HEK293 (cell line): ENCODE data around the gene TRMT1.
A peak's percentile ranks its signal among the peaks of the same experiment; 100 is the strongest.

Experiments used
- CTCF ChIA-PET: fragments of 350-600 bp; formaldehyde crosslinking; extraction: SDS; loops from one replicate; lab custom pipeline; 2021; ENCODE audit warnings: antibody characterized with exemption; lab: Yijun Ruan, JAX
- POLR2A ChIA-PET: fragments of 300-600 bp; formaldehyde crosslinking; extraction: SDS; loops from one replicate; lab custom pipeline; 2020; ENCODE audit warnings: antibody characterized with exemption, inconsistent platforms; lab: Yijun Ruan, JAX
- H3K27ac ChIP-seq: fragments of 200-500 bp; sonication (Bioruptor generic); 2 replicates; pipeline ENCODE4 v1.5.1; 2014; ENCODE audit warnings: low read depth, low read length, control low read depth, inconsistent platforms; ENCODE audit errors: extremely low read depth
- H3K36me3 ChIP-seq, 2 experiments: fragments of 200-500 bp in 1 of 2; sonication (Bioruptor generic) in 1 of 2; 1 replicate in 1 of 2; 2 replicates in 1 of 2; pipeline ENCODE4 v1.5.1; 2014 to 2017; ENCODE audit warnings: inconsistent platforms in 2 of 2, low read length in 2 of 2; ENCODE audit not compliant: control insufficient read depth in 2 of 2, insufficient read depth in 1 of 2
- H3K4me1 ChIP-seq: fragments of 200-500 bp; sonication (Bioruptor generic); 2 replicates; pipeline ENCODE4 v1.5.1; 2014; ENCODE audit warnings: mild to moderate bottlenecking, low read length, inconsistent platforms; ENCODE audit not compliant: control insufficient read depth, insufficient read depth
- H3K4me3 ChIP-seq: 2 replicates; pipeline ENCODE4 v1.5.1; 2011; ENCODE audit warnings: low read depth, mild to moderate bottlenecking, control low read depth, low read length, moderate library complexity
- H3K9me3 ChIP-seq: fragments of 200-500 bp; sonication (Bioruptor generic); 2 replicates; pipeline ENCODE4 v1.5.1; 2014; ENCODE audit warnings: low read depth, low read length, inconsistent platforms; ENCODE audit not compliant: control insufficient read depth, insufficient read depth
- EGR2 ChIP-seq: fragments of 450-650 bp; formaldehyde crosslinking; IDR thresholded peaks from 2 replicates; pipeline ENCODE4 v1.5.1; 2016; ENCODE audit warnings: low read depth, missing biosample characterization, missing genetic modification characterization
- GLI2 ChIP-seq: fragments of 450-650 bp; formaldehyde crosslinking; IDR thresholded peaks from 2 replicates; pipeline ENCODE4; 2017; ENCODE audit warnings: missing biosample characterization, missing genetic modification characterization, low read depth, borderline replicate concordance
- GLIS1 ChIP-seq: fragments of 450-650 bp; formaldehyde crosslinking; IDR thresholded peaks from 2 replicates; pipeline ENCODE4 v1.5.1; 2016; ENCODE audit warnings: missing biosample characterization, missing genetic modification characterization
- KLF1 ChIP-seq: fragments of 450-650 bp; formaldehyde crosslinking; IDR thresholded peaks from 2 replicates; pipeline ENCODE4 v1.5.1; 2016; ENCODE audit warnings: missing biosample characterization, missing genetic modification characterization
- KLF10 ChIP-seq: fragments of 450-650 bp; IDR thresholded peaks from 2 replicates; pipeline ENCODE4 v1.5.1; 2018; ENCODE audit warnings: missing biosample characterization, mild to moderate bottlenecking, missing genetic modification characterization
- KLF17 ChIP-seq: fragments of 450-650 bp; formaldehyde crosslinking; IDR thresholded peaks from 2 replicates; pipeline ENCODE4 v1.5.1; 2016; ENCODE audit warnings: missing biosample characterization, missing genetic modification characterization
- SP2 ChIP-seq: fragments of 450-650 bp; formaldehyde crosslinking; IDR thresholded peaks from 2 replicates; pipeline ENCODE4 v1.5.1; 2016; ENCODE audit warnings: missing biosample characterization, missing genetic modification characterization
- WT1 ChIP-seq: fragments of 450-650 bp; formaldehyde crosslinking; IDR thresholded peaks from 2 replicates; pipeline ENCODE4 v1.5.1; 2016; ENCODE audit warnings: missing biosample characterization, missing genetic modification characterization
- ZBTB10 ChIP-seq: fragments of 450-650 bp; formaldehyde crosslinking; IDR thresholded peaks from 2 replicates; pipeline ENCODE4 v1.5.1; 2016; ENCODE audit warnings: missing biosample characterization, missing genetic modification characterization
- ZBTB48 ChIP-seq: fragments of 450-650 bp; formaldehyde crosslinking; IDR thresholded peaks from 2 replicates; pipeline ENCODE4 v1.5.1; 2016; ENCODE audit warnings: missing biosample characterization, missing genetic modification characterization
- ZFP69B ChIP-seq: fragments of 450-650 bp; formaldehyde crosslinking; IDR thresholded peaks from 2 replicates; pipeline ENCODE4 v1.5.1; 2016; ENCODE audit warnings: missing biosample characterization, missing genetic modification characterization
- ZNF221 ChIP-seq: fragments of 450-650 bp; formaldehyde crosslinking; IDR thresholded peaks from 2 replicates; pipeline ENCODE4 v1.5.1; 2017; ENCODE audit warnings: missing biosample characterization, missing genetic modification characterization, borderline replicate concordance
- ZNF266 ChIP-seq: fragments of 450-650 bp; formaldehyde crosslinking; IDR thresholded peaks from 2 replicates; pipeline ENCODE4 v1.5.1; 2016; ENCODE audit warnings: missing biosample characterization, missing genetic modification characterization, low read depth
- ZNF292 ChIP-seq: fragments of 450-650 bp; formaldehyde crosslinking; IDR thresholded peaks from 2 replicates; pipeline ENCODE4 v1.5.1; 2016; ENCODE audit warnings: low read depth, missing biosample characterization, missing genetic modification characterization, borderline replicate concordance
- ZNF398 ChIP-seq: fragments of 450-650 bp; formaldehyde crosslinking; IDR thresholded peaks from 2 replicates; pipeline ENCODE4 v1.5.1; 2017; ENCODE audit warnings: missing biosample characterization, missing genetic modification characterization
- ZNF426 ChIP-seq: fragments of 450-650 bp; formaldehyde crosslinking; IDR thresholded peaks from 2 replicates; pipeline ENCODE4 v1.5.1; 2017; ENCODE audit warnings: missing biosample characterization, missing genetic modification characterization, mild to moderate bottlenecking, inconsistent platforms, moderate library complexity
- ZNF488 ChIP-seq: fragments of 450-650 bp; formaldehyde crosslinking; IDR thresholded peaks from 2 replicates; pipeline ENCODE4 v1.5.1; 2016; ENCODE audit warnings: missing biosample characterization, missing genetic modification characterization
- ZNF530 ChIP-seq: fragments of 450-650 bp; formaldehyde crosslinking; IDR thresholded peaks from 2 replicates; pipeline ENCODE4 v1.5.1; 2016; ENCODE audit warnings: low read depth, missing biosample characterization, missing genetic modification characterization
- ZNF600 ChIP-seq: fragments of 450-650 bp; formaldehyde crosslinking; IDR thresholded peaks from 2 replicates; pipeline ENCODE4 v1.5.1; 2016; ENCODE audit warnings: missing biosample characterization, missing genetic modification characterization
- ZNF670 ChIP-seq: fragments of 450-650 bp; formaldehyde crosslinking; IDR thresholded peaks from 2 replicates; pipeline ENCODE4 v1.5.1; 2016; ENCODE audit warnings: missing biosample characterization, missing genetic modification characterization, low read depth
- ZNF692 ChIP-seq: fragments of 450-650 bp; formaldehyde crosslinking; IDR thresholded peaks from 2 replicates; pipeline ENCODE4 v1.5.1; 2016; ENCODE audit warnings: missing biosample characterization, missing genetic modification characterization
- ZNF747 ChIP-seq: fragments of 450-650 bp; formaldehyde crosslinking; IDR thresholded peaks from 2 replicates; pipeline ENCODE4 v1.5.1; 2016; ENCODE audit warnings: missing biosample characterization, missing genetic modification characterization
- ZXDB ChIP-seq: fragments of 450-650 bp; formaldehyde crosslinking; IDR thresholded peaks from 2 replicates; pipeline ENCODE4 v1.5.1; 2016; ENCODE audit warnings: missing biosample characterization, missing genetic modification characterization

TRMT1 gene

GRCh38 chr19:13056052-13056660 lies 60.4 kb downstream of the TRMT1 start:
- no peak overlapping the region; the same call in 1 of the 2 replicates for H3K27ac ChIP-seq
- no peaks in the 10 kb centered on the region for H3K9me3 ChIP-seq
- ChIA-PET CTCF (interaction anchor here (0.7 to 15.8 kb wide), 8 partner anchors 14 to 91 kb away, joined by 3 to 247 read pairs (median 11); no protein-coding TSS in a partner anchor), POLR2A (interaction anchor here (1.4 kb wide), 1 partner anchor 20 kb away, joined by 6 read pairs; no protein-coding TSS in a partner anchor)
- H3K36me3 ChIP-seq = no peaks in the 10 kb centered on the region
- peaks cover 54% of the 10 kb centered on the region for H3K4me1 ChIP-seq
- no peak overlapping the region for H3K4me3 ChIP-seq
- TF ChIP-seq ZNF670 (no peak), KLF17 (tag by site-specific recombination) (peak; percentile 45), ZNF426 (tag by site-specific recombination) (no peak), SP2 (tag by site-specific recombination) (peak; percentile 58), ZFP69B (peak; percentile 98), GLIS1 (peak; percentile 33; the same call in 1 of the 2 replicates), ZNF221 (tag by site-specific recombination) (no peak), WT1 (0 out of 2 replicates have a peak, but pooled peaks have one; percentile 43), GLI2 (tag by site-specific recombination) (no peak), ZNF692 (tag by site-specific recombination) (peak; percentile 96), ZNF600 (0 out of 2 replicates have a peak, but pooled peaks have one; percentile 34), KLF1 (peak; percentile 42), EGR2 (peak; percentile 26; the same call in 1 of the 2 replicates)

GRCh38 chr19:13055213-13056051 lies 61.1 kb downstream of the TRMT1 start:
- ChIA-PET CTCF (interaction anchor here (0.7 to 15.8 kb wide), 13 partner anchors 15 to 128 kb away, joined by 3 to 247 read pairs (median 5); no protein-coding TSS in a partner anchor), POLR2A (interaction anchor here (0.6 to 2.0 kb wide), 8 partner anchors 11 to 796 kb away, joined by 3 to 7 read pairs (median 4); no protein-coding TSS in a partner anchor)
- TF ChIP-seq KLF10 (no peak), EGR2 (peak; percentile 34; the same call in 1 of the 2 replicates), ZNF747 (tag by site-specific recombination) (no peak), ZNF530 (tag by site-specific recombination) (no peak), ZBTB10 (no peak), ZNF221 (tag by site-specific recombination) (no peak), ZNF266 (no peak), ZXDB (tag by site-specific recombination) (0 out of 2 replicates have a peak, but pooled peaks have one; percentile 38), ZNF488 (tag by site-specific recombination) (no peak), ZBTB48 (peak; percentile 44; the same call in 1 of the 2 replicates), ZNF398 (tag by site-specific recombination) (peak; percentile 81), ZNF292 (tag by site-specific recombination) (no peak)

More at GRCh38 chr19:13055213-13056051, 61.1 kb downstream of the TRMT1 start:
- Histone ChIP-seq H3K9me3 (no peaks in the 10 kb centered on the region), H3K36me3 (no peaks in the 10 kb centered on the region), H3K27ac (peak overlapping the region; percentile 44; the same call in 1 of the 2 replicates), H3K4me1 (peaks cover 50% of the 10 kb centered on the region), H3K4me3 (no peak overlapping the region)
